ENCODE measurements around the gene AAR2. TPM values are rescaled to one million over a fixed set of nuclear protein-coding genes. Genes with fewer than 3 reads are reported as not detected.

AAR2 gene
- total RNA-seq, 1 donor from 2014 or later: 13.7 TPM

GRCh38 chr20:36246401-36246800, 10.1 kb downstream of the AAR2 start:
- no peaks in the 10 kb centered on the region for H3K27me3 ChIP-seq (ENCODE audit: control insufficient read depth, insufficient read depth, low read length)
- no peak overlapping the region for H3K4me3 ChIP-seq (ENCODE audit: low read depth, low read length)
- TF ChIP-seq CTCF (IDR thresholded peaks at IDR 0.05; ENCODE audit: insufficient read depth, low read length, severe bottlenecking): no peak
- H3K36me3 ChIP-seq (ENCODE audit: control insufficient read depth, insufficient read depth, low read length): peaks cover 8% of the 10 kb centered on the region
- FAIRE-seq: no peak
- DNase-seq (ENCODE audit: low read depth): no peak

GRCh38 chr20:36248836-36249235, 12.6 kb downstream of the AAR2 start:
- TF ChIP-seq CTCF (IDR thresholded peaks at IDR 0.05; ENCODE audit: insufficient read depth, low read length, severe bottlenecking): no peak
- Histone ChIP-seq H3K4me3 (ENCODE audit: low read depth, low read length) (no peak overlapping the region), H3K27me3 (ENCODE audit: control insufficient read depth, insufficient read depth, low read length) (no peaks in the 10 kb centered on the region), H3K36me3 (ENCODE audit: control insufficient read depth, insufficient read depth, low read length) (peaks cover 8% of the 10 kb centered on the region)
- FAIRE-seq: no peak
- no peak for DNase-seq (ENCODE audit: low read depth)

- FAIRE-seq: no peak
- Histone ChIP-seq H3K4me3 (ENCODE audit: low read depth, low read length) (no peak overlapping the region), H3K36me3 (ENCODE audit: control insufficient read depth, insufficient read depth, low read length) (peaks cover 8% of the 10 kb centered on the region), H3K27me3 (ENCODE audit: control insufficient read depth, insufficient read depth, low read length) (no peaks in the 10 kb centered on the region)
- DNase-seq (ENCODE audit: low read depth): no peak
- TF ChIP-seq CTCF (IDR thresholded peaks at IDR 0.05; ENCODE audit: insufficient read depth, low read length, severe bottlenecking): no peak
These were observed 13.2 kb downstream of the AAR2 start for GRCh38 chr20:36249450-36249849.

GRCh38 chr20:36251426-36251825, 15.1 kb downstream of the AAR2 start:
- H3K27me3 ChIP-seq (ENCODE audit: control insufficient read depth, insufficient read depth, low read length): no peaks in the 10 kb centered on the region
- no peak for FAIRE-seq
- H3K4me3 ChIP-seq (ENCODE audit: low read depth, low read length): no peak overlapping the region
- H3K36me3 ChIP-seq (ENCODE audit: control insufficient read depth, insufficient read depth, low read length): peaks cover 6% of the 10 kb centered on the region
- DNase-seq (ENCODE audit: low read depth): peak; percentile 80
- TF ChIP-seq CTCF (IDR thresholded peaks at IDR 0.05; ENCODE audit: insufficient read depth, low read length, severe bottlenecking): no peak

- DNase-seq (ENCODE audit: low read depth): peak; percentile 75
- Histone ChIP-seq H3K4me3 (ENCODE audit: low read depth, low read length) (no peak overlapping the region), H3K27me3 (ENCODE audit: control insufficient read depth, insufficient read depth, low read length) (no peaks in the 10 kb centered on the region), H3K36me3 (ENCODE audit: control insufficient read depth, insufficient read depth, low read length) (peaks cover 6% of the 10 kb centered on the region)
- TF ChIP-seq CTCF (IDR thresholded peaks at IDR 0.05; ENCODE audit: insufficient read depth, low read length, severe bottlenecking): no peak
- FAIRE-seq: no peak
These were observed 16.2 kb downstream of the AAR2 start for GRCh38 chr20:36252511-36252910.

GRCh38 chr20:36253036-36253435, 16.8 kb downstream of the AAR2 start:
- no peak overlapping the region for H3K4me3 ChIP-seq (ENCODE audit: low read depth, low read length)
- TF ChIP-seq CTCF (IDR thresholded peaks at IDR 0.05; ENCODE audit: insufficient read depth, low read length, severe bottlenecking): no peak
- DNase-seq (ENCODE audit: low read depth) (no peak), FAIRE-seq (no peak)
- peaks cover 6% of the 10 kb centered on the region for H3K36me3 ChIP-seq (ENCODE audit: control insufficient read depth, insufficient read depth, low read length)
- no peaks in the 10 kb centered on the region for H3K27me3 ChIP-seq (ENCODE audit: control insufficient read depth, insufficient read depth, low read length)

All from bronchial epithelial cell (primary cell).